ENCODE measurements around the gene LSM10.

DNA sequence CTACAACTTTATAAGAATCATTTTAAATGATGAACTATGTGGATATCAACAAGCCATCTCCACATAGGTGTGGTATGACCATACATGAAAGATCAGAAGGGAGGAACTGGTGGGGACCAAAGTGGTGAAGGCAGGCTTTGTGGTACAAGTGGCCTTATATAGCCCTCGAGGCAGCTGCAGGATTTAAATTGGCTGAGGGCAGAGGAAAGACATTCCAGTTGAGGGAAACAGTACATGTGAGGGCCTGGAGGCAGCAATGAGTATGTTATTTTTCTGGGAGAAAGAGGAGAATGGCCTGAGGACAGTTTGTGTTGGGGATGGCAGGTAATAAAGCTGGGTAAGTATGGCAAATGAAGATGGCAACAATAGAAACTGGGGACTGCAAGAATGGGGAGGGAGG, 35.4 kb upstream of the LSM10 start:
- TF ChIP-seq POLR2A (IDR thresholded peaks at IDR 0.05), result no peak
- no peak for TF ChIP-seq POLR2AphosphoS5 (IDR thresholded peaks at IDR 0.05)

Measured in suprapubic skin (tissue), 4 donors.